ENCODE data around the gene GLG1. TPM values are rescaled to one million over a fixed set of nuclear protein-coding genes. Genes with fewer than 3 reads are reported as not detected.
A peak's percentile ranks its signal among the peaks of the same experiment; 100 is the strongest.

Gene GLG1
- total RNA-seq, 6 donors from 2014 or later = 88.3 to 149 (median 110) TPM

GRCh38 chr16:74461826-74462225 is 145.1 kb downstream of the GLG1 start:
- no peaks in the 10 kb centered on the region for H3K9me3 ChIP-seq
- H3K27me3 ChIP-seq = no peaks in the 10 kb centered on the region
- no peak overlapping the region for H3K4me3 ChIP-seq
- H3K4me1 ChIP-seq = no peaks in the 10 kb centered on the region
- peaks cover 35 to 99% (median 69%) of the 10 kb centered on the region in 4 donors for H3K36me3 ChIP-seq
- H3K27ac ChIP-seq = no peak overlapping the region
- no peak for DNase-seq
- no peak for ATAC-seq (ENCODE audit: low FRiP score in 2 of 2)
- no peak for TF ChIP-seq POLR2A (IDR thresholded peaks at IDR 0.05)
- no peak for TF ChIP-seq EP300 (IDR thresholded peaks at IDR 0.05)
- TF ChIP-seq, protein P1, sequence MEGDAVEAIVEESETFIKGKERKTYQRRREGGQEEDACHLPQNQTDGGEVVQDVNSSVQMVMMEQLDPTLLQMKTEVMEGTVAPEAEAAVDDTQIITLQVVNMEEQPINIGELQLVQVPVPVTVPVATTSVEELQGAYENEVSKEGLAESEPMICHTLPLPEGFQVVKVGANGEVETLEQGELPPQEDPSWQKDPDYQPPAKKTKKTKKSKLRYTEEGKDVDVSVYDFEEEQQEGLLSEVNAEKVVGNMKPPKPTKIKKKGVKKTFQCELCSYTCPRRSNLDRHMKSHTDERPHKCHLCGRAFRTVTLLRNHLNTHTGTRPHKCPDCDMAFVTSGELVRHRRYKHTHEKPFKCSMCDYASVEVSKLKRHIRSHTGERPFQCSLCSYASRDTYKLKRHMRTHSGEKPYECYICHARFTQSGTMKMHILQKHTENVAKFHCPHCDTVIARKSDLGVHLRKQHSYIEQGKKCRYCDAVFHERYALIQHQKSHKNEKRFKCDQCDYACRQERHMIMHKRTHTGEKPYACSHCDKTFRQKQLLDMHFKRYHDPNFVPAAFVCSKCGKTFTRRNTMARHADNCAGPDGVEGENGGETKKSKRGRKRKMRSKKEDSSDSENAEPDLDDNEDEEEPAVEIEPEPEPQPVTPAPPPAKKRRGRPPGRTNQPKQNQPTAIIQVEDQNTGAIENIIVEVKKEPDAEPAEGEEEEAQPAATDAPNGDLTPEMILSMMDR (IDR thresholded peaks at IDR 0.05) = no peak
- TF ChIP-seq POLR2AphosphoS5 (IDR thresholded peaks at IDR 0.05) = no peak
- 91 to 92% methylated on average over 9 of the region's 9 CpGs for WGBS, 2 donors

- no peak for ATAC-seq (ENCODE audit: low FRiP score in 2 of 2)
- no peaks in the 10 kb centered on the region for H3K4me1 ChIP-seq
- no peak for DNase-seq
- 90 to 94% methylated on average over 5 to 7 of the region's 7 CpGs for WGBS, 2 donors
- H3K4me3 ChIP-seq = no peak overlapping the region
- H3K27ac ChIP-seq = no peak overlapping the region
- H3K9me3 ChIP-seq = no peaks in the 10 kb centered on the region
- peaks cover 35 to 99% (median 76%) of the 10 kb centered on the region in 4 donors for H3K36me3 ChIP-seq
- no peak for TF ChIP-seq EP300 (IDR thresholded peaks at IDR 0.05)
- no peak for TF ChIP-seq POLR2A (IDR thresholded peaks at IDR 0.05)
- TF ChIP-seq, protein P1 (IDR thresholded peaks at IDR 0.05) = no peak
- TF ChIP-seq POLR2AphosphoS5 (IDR thresholded peaks at IDR 0.05) = no peak
- no peaks in the 10 kb centered on the region for H3K27me3 ChIP-seq
Observed at GRCh38 chr16:74460542-74460941, 146.4 kb downstream of the GLG1 start.

- H3K4me1 ChIP-seq = no peaks in the 10 kb centered on the region
- WGBS, 2 donors = 94 to 99% methylated on average over 16 of the region's 16 CpGs
- no peak for TF ChIP-seq POLR2A (IDR thresholded peaks at IDR 0.05)
- TF ChIP-seq, protein P1 (IDR thresholded peaks at IDR 0.05) = no peak
- no peak for TF ChIP-seq POLR2AphosphoS5 (IDR thresholded peaks at IDR 0.05)
- TF ChIP-seq EP300 (IDR thresholded peaks at IDR 0.05) = no peak
- no peaks in the 10 kb centered on the region for H3K27me3 ChIP-seq
- ATAC-seq (ENCODE audit: low FRiP score in 2 of 2) (no peak), DNase-seq (peak in 1 of 2 donors; percentile 69)
- H3K4me3 ChIP-seq = no peak overlapping the region
- H3K27ac ChIP-seq = no peak overlapping the region
- peaks cover 13 to 93% (median 63%) of the 10 kb centered on the region in 4 donors for H3K36me3 ChIP-seq
- H3K9me3 ChIP-seq = no peaks in the 10 kb centered on the region
Observed at GRCh38 chr16:74456290-74456625, 150.7 kb downstream of the GLG1 start.

GRCh38 chr16:74455619-74456289 is 151.2 kb downstream of the GLG1 start:
- Histone ChIP-seq H3K27ac (no peak overlapping the region), H3K4me3 (no peak overlapping the region), H3K9me3 (no peaks in the 10 kb centered on the region), H3K36me3 (peaks cover 13 to 93% (median 65%) of the 10 kb centered on the region in 4 donors), H3K27me3 (no peaks in the 10 kb centered on the region), H3K4me1 (no peaks in the 10 kb centered on the region)
- DNase-seq = no peak
- ATAC-seq (ENCODE audit: low FRiP score in 2 of 2) = peak in 1 of 2 donors; percentile 87
- 91 to 93% methylated on average over 10 of the region's 10 CpGs for WGBS, 2 donors
- no peak for TF ChIP-seq EP300 (IDR thresholded peaks at IDR 0.05)
- TF ChIP-seq POLR2A (IDR thresholded peaks at IDR 0.05) = no peak
- TF ChIP-seq POLR2AphosphoS5 (IDR thresholded peaks at IDR 0.05) = no peak
- TF ChIP-seq, protein P1 (IDR thresholded peaks at IDR 0.05) = no peak

GRCh38 chr16:74455213-74455612 is 151.7 kb downstream of the GLG1 start:
- DNase-seq (no peak), ATAC-seq (ENCODE audit: low FRiP score in 2 of 2) (peak in 1 of 2 donors; percentile 80)
- Histone ChIP-seq H3K36me3 (peaks cover 13 to 88% (median 61%) of the 10 kb centered on the region in 4 donors), H3K9me3 (no peaks in the 10 kb centered on the region), H3K4me3 (no peak overlapping the region), H3K27me3 (no peaks in the 10 kb centered on the region), H3K4me1 (peaks cover under 1 to 3% (median 2%) of the 10 kb centered on the region in 4 donors), H3K27ac (no peak overlapping the region)
- TF ChIP-seq POLR2A (IDR thresholded peaks at IDR 0.05) (no peak), EP300 (IDR thresholded peaks at IDR 0.05) (no peak), POLR2AphosphoS5 (IDR thresholded peaks at IDR 0.05) (no peak)
- TF ChIP-seq, protein P1 (IDR thresholded peaks at IDR 0.05) = no peak
- WGBS, 2 donors = 95 to 96% methylated on average over 6 to 7 of the region's 7 CpGs
